ENCODE measurements around the gene HLA-DMA. TPM values are rescaled to one million over a fixed set of nuclear protein-coding genes. Genes with fewer than 3 reads are reported as not detected.

HLA-DMA gene
- total and polyA plus RNA-seq, 7 donors, result 16.3 to 131 (median 22.2) TPM

GRCh38 chr6:32912951-32913350 is 39.9 kb downstream of the HLA-DMA start:
- intact Hi-C loops (cut with DNase I), result no loop called here
- Histone ChIP-seq H3K27me3 (peaks cover 0 to 8% (median 0%) of the 10 kb centered on the region in 3 donors), H3K9me3 (no peaks in the 10 kb centered on the region), H3K4me1 (no peaks in the 10 kb centered on the region), H3K4me3 (no peak overlapping the region), H3K36me3 (no peaks in the 10 kb centered on the region), H3K27ac (no peak overlapping the region)
- WGBS, 2 donors, result 73 to 83% methylated on average over 1 of the region's 1 CpG
- TF ChIP-seq EP300 (IDR thresholded peaks at IDR 0.05) (no peak), POLR2AphosphoS5 (IDR thresholded peaks at IDR 0.05) (no peak), POLR2A (IDR thresholded peaks at IDR 0.05) (no peak), CTCF (IDR thresholded peaks at IDR 0.05) (no peak)
- no peak for DNase-seq

GRCh38 chr6:32908897-32909296 is 44.0 kb downstream of the HLA-DMA start:
- Histone ChIP-seq H3K4me3 (no peak overlapping the region), H3K27ac (no peak overlapping the region), H3K9me3 (no peaks in the 10 kb centered on the region), H3K4me1 (no peaks in the 10 kb centered on the region), H3K36me3 (no peaks in the 10 kb centered on the region), H3K27me3 (peaks cover 0 to 8% (median 0%) of the 10 kb centered on the region in 3 donors)
- TF ChIP-seq CTCF (IDR thresholded peaks at IDR 0.05) (no peak), EP300 (IDR thresholded peaks at IDR 0.05) (no peak), POLR2A (IDR thresholded peaks at IDR 0.05) (no peak), POLR2AphosphoS5 (IDR thresholded peaks at IDR 0.05) (no peak)
- 84 to 87% methylated on average over 2 of the region's 2 CpGs for WGBS, 2 donors
- intact Hi-C loops (cut with DNase I), result no loop called here
- no peak for DNase-seq

GRCh38 chr6:32906539-32906938 is 46.4 kb downstream of the HLA-DMA start:
- intact Hi-C loops (cut with DNase I), result no loop called here
- 83 to 89% methylated on average over 1 of the region's 1 CpG for WGBS, 2 donors

GRCh38 chr6:32905078-32905477 is 47.8 kb downstream of the HLA-DMA start:
- Histone ChIP-seq H3K27me3 (no peaks in the 10 kb centered on the region), H3K27ac (no peak overlapping the region), H3K36me3 (peaks cover 0 to 6% (median 3%) of the 10 kb centered on the region in 4 donors), H3K9me3 (no peaks in the 10 kb centered on the region), H3K4me3 (no peak overlapping the region), H3K4me1 (no peaks in the 10 kb centered on the region)
- no peak for TF ChIP-seq EP300 (IDR thresholded peaks at IDR 0.05)
- no peak for TF ChIP-seq POLR2AphosphoS5 (IDR thresholded peaks at IDR 0.05)
- no peak for TF ChIP-seq CTCF (IDR thresholded peaks at IDR 0.05)
- TF ChIP-seq POLR2A (IDR thresholded peaks at IDR 0.05), result no peak
- intact Hi-C loops (cut with DNase I), result no loop called here
- WGBS, 2 donors, result 86 to 87% methylated on average over 2 of the region's 2 CpGs
- DNase-seq, result no peak

More at GRCh38 chr6:32906539-32906938, 46.4 kb downstream of the HLA-DMA start:
- peaks cover 0 to 7% (median 0%) of the 10 kb centered on the region in 3 donors for H3K27me3 ChIP-seq
- H3K27ac ChIP-seq, result no peak overlapping the region
- no peak overlapping the region for H3K4me3 ChIP-seq
- H3K36me3 ChIP-seq, result no peaks in the 10 kb centered on the region
- no peaks in the 10 kb centered on the region for H3K4me1 ChIP-seq
- H3K9me3 ChIP-seq, result no peaks in the 10 kb centered on the region
- no peak for TF ChIP-seq POLR2A (IDR thresholded peaks at IDR 0.05)
- TF ChIP-seq CTCF (IDR thresholded peaks at IDR 0.05), result no peak
- TF ChIP-seq POLR2AphosphoS5 (IDR thresholded peaks at IDR 0.05), result no peak
- no peak for TF ChIP-seq EP300 (IDR thresholded peaks at IDR 0.05)
- no peak for DNase-seq

- no peaks in the 10 kb centered on the region for H3K27me3 ChIP-seq
- no peak for DNase-seq
- intact Hi-C loops (cut with DNase I), result no loop called here
Measured at GRCh38 chr6:32903952-32904351, 48.9 kb downstream of the HLA-DMA start.

More at GRCh38 chr6:32903952-32904351, 48.9 kb downstream of the HLA-DMA start:
- no peak overlapping the region for H3K27ac ChIP-seq
- H3K4me1 ChIP-seq, result no peaks in the 10 kb centered on the region
- no peaks in the 10 kb centered on the region for H3K9me3 ChIP-seq
- peaks cover 0 to 6% (median 3%) of the 10 kb centered on the region in 4 donors for H3K36me3 ChIP-seq
- no peak overlapping the region for H3K4me3 ChIP-seq
- no peak for TF ChIP-seq CTCF (IDR thresholded peaks at IDR 0.05)
- TF ChIP-seq POLR2AphosphoS5 (IDR thresholded peaks at IDR 0.05), result no peak
- TF ChIP-seq POLR2A (IDR thresholded peaks at IDR 0.05), result no peak
- TF ChIP-seq EP300 (IDR thresholded peaks at IDR 0.05), result no peak

Measured in sigmoid colon (tissue), 7 donors.